SK-N-SH treated with all-trans-retinoic acid at 6 μM for 48 hours (cell line): ENCODE measurements around the gene NAPSA.

Source experiments
- ATAC-seq: fragments of 200-7000 bp; cut with Tn5 transposase; 3 replicates; pipeline ENCODE4 v1.9.1; 2020; ENCODE audit warnings: mild to moderate bottlenecking, moderate library complexity
- ARNTL ChIP-seq: fragments of 450-650 bp; formaldehyde crosslinking; IDR thresholded peaks from 2 replicates; pipeline ENCODE4 v1.5.0; 2020; ENCODE audit warnings: low read depth, mild to moderate bottlenecking, moderate library complexity, borderline replicate concordance
- BACH2 ChIP-seq: fragments of 250-450 bp; sonication (Bioruptor Pico); IDR thresholded peaks from 2 replicates; pipeline ENCODE4 v1.9.0; 2021; ENCODE audit warnings: mild to moderate bottlenecking, borderline replicate concordance
- CSDC2 ChIP-seq: fragments of 250-450 bp; sonication (Bioruptor Pico); IDR thresholded peaks from 2 replicates; pipeline ENCODE4 v1.5.0; 2020; ENCODE audit warnings: mild to moderate bottlenecking, moderate library complexity
- ESRRG ChIP-seq: fragments of 250-450 bp; sonication (Bioruptor Pico); IDR thresholded peaks from 2 replicates; pipeline ENCODE4 v1.6.1; 2021; ENCODE audit warnings: mild to moderate bottlenecking
- GLIS3 ChIP-seq: fragments of 250-450 bp; sonication (Bioruptor Pico); IDR thresholded peaks from 2 replicates; pipeline ENCODE4 v1.5.0; 2020; ENCODE audit warnings: mild to moderate bottlenecking, moderate library complexity
- OSR1 ChIP-seq: fragments of 250-450 bp; sonication (Bioruptor Pico); IDR thresholded peaks from 2 replicates; pipeline ENCODE4 v1.8.0; 2022; ENCODE audit warnings: moderate library complexity, mild to moderate bottlenecking, inconsistent platforms
- PPARA ChIP-seq: fragments of 250-450 bp; sonication (Bioruptor Pico); IDR thresholded peaks from 2 replicates; pipeline ENCODE4 v1.5.0; 2020; ENCODE audit warnings: mild to moderate bottlenecking, borderline replicate concordance
- RARB ChIP-seq: fragments of 250-450 bp; sonication (Bioruptor Pico); IDR thresholded peaks from 2 replicates; pipeline ENCODE4 v1.8.0; 2021; ENCODE audit warnings: mild to moderate bottlenecking, moderate library complexity
- SNAI2 ChIP-seq: fragments of 250-450 bp; sonication (Bioruptor Pico); IDR thresholded peaks from 2 replicates; pipeline ENCODE4 v1.5.0; 2020; ENCODE audit warnings: mild to moderate bottlenecking, moderate library complexity
- TCF4 ChIP-seq: fragments of 250-450 bp; sonication (Bioruptor Pico); IDR thresholded peaks from 2 replicates; pipeline ENCODE4 v1.8.0; 2021; ENCODE audit warnings: mild to moderate bottlenecking, moderate library complexity, borderline replicate concordance
- TOX ChIP-seq: fragments of 250-450 bp; sonication (Bioruptor Pico); IDR thresholded peaks from 2 replicates; pipeline ENCODE4 v1.8.0; 2021; ENCODE audit warnings: mild to moderate bottlenecking, moderate library complexity, borderline replicate concordance
- ZC3H10 ChIP-seq: fragments of 250-450 bp; sonication (Bioruptor Pico); IDR thresholded peaks from 2 replicates; pipeline ENCODE4 v1.5.1; 2021; ENCODE audit warnings: mild to moderate bottlenecking, moderate library complexity
- ZFP3 ChIP-seq: fragments of 250-450 bp; sonication (Bioruptor Pico); IDR thresholded peaks from 2 replicates; pipeline ENCODE4 v1.5.0; 2020; ENCODE audit warnings: mild to moderate bottlenecking, moderate library complexity
- ZFP30 ChIP-seq: fragments of 450-650 bp; formaldehyde crosslinking; IDR thresholded peaks from 2 replicates; pipeline ENCODE4 v1.5.0; 2022; ENCODE audit warnings: mild to moderate bottlenecking, moderate library complexity
- ZNF565 ChIP-seq: fragments of 450-650 bp; formaldehyde crosslinking; conservative IDR thresholded peaks from 2 replicates; pipeline ENCODE4 v1.5.0; 2020; ENCODE audit warnings: low read depth, mild to moderate bottlenecking, moderate library complexity
- ZNF70 ChIP-seq: fragments of 450-650 bp; formaldehyde crosslinking; IDR thresholded peaks from 2 replicates; pipeline ENCODE4 v1.5.0; 2020; ENCODE audit warnings: mild to moderate bottlenecking, moderate library complexity
- TF ChIP-seq, protein P1 (sequence below): fragments of 250-450 bp; sonication (Bioruptor Pico); IDR thresholded peaks from 2 replicates; pipeline ENCODE4 v1.8.0; 2020; ENCODE audit warnings: mild to moderate bottlenecking, moderate library complexity, borderline replicate concordance
- TF ChIP-seq, protein P2 (sequence below): fragments of 250-450 bp; sonication (Bioruptor Pico); IDR thresholded peaks from 2 replicates; pipeline ENCODE4 v1.5.0; 2020; ENCODE audit warnings: mild to moderate bottlenecking, moderate library complexity
- TF ChIP-seq, protein P3 (sequence below): fragments of 250-450 bp; sonication (Bioruptor Pico); IDR thresholded peaks from 2 replicates; pipeline ENCODE4 v1.5.1; 2021; ENCODE audit warnings: mild to moderate bottlenecking, moderate library complexity
- TF ChIP-seq, protein P4 (sequence below): fragments of 250-450 bp; sonication (Bioruptor Pico); IDR thresholded peaks from 2 replicates; pipeline ENCODE4 v1.8.0; 2021; ENCODE audit warnings: low read depth, mild to moderate bottlenecking, moderate library complexity, borderline replicate concordance
- TF ChIP-seq, protein P5 (sequence below): fragments of 250-450 bp; sonication (Bioruptor Pico); IDR thresholded peaks from 2 replicates; pipeline ENCODE4 v1.5.1; 2020; ENCODE audit warnings: low read depth, mild to moderate bottlenecking, moderate library complexity

NAPSA gene

DNA sequence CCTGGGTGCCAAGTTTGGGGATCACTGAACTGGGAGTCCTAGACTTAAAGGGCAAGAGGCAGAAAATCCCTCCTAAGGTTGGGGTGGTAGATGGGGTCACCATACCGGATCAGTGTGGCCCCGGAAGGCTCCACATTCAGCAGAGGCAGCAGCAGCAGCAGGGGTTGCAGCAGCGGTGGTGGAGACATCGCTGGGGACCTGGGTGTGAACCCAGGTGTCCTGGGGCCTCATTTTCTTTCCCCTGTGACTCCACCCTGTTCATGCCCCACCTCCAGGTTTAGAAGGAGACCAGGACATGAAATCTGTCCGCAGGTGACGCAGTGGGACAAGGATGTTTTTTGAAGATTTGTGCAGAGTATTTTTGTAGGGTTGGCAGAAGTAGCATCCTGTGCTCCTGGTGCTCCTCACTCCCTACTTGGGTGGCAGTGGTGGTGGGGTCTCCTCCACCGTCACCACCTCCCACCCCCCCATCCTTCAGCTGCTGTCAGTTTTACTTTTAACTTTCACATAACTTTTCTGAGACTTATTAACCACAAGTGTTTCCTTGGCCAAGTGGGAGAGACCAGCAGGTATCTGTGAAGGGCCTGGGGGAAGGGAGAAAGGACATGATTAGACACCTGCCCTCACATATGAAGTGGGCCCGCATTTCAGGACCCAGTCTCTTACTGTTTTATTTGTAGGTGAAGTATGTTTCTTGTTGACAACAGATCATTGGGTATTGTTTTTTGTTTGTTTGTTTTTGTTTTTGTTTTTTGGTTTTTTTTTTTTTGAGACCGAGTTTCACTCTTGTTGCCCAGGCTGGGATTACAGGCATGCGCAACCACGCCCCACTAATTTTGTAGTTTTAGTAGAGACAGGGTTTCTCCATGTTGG is at the start of gene NAPSA:
TSS of gene NAPSA (minus strand) at position 206 of the 873 bp plus-strand sequence. CDS start at position 188, 18 bp downstream.
- ATAC-seq, result no peak
- TF ChIP-seq GLIS3 (CRISPR knock-in tag) (no peak), ZC3H10 (CRISPR knock-in tag) (no peak), PPARA (CRISPR knock-in tag) (no peak), ZFP3 (no peak)

DNA sequence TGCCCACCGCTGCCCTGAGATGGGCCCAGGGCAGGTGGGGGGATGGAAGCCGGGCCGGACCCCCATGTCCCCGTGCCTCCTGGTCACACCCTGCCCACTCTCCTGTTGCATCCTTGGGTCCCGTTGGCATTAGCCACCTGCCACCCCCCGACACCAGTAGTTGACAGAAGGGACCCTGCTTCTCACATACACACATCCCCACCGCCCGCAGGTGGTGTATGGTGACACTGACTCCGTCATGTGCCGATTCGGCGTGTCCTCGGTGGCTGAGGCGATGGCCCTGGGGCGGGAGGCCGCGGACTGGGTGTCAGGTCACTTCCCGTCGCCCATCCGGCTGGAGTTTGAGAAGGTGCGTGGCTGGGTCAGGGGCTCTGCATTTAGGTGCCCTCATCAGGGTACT is 48.1 kb upstream of the NAPSA start:
- ATAC-seq, result no peak
- TF ChIP-seq, protein P1, sequence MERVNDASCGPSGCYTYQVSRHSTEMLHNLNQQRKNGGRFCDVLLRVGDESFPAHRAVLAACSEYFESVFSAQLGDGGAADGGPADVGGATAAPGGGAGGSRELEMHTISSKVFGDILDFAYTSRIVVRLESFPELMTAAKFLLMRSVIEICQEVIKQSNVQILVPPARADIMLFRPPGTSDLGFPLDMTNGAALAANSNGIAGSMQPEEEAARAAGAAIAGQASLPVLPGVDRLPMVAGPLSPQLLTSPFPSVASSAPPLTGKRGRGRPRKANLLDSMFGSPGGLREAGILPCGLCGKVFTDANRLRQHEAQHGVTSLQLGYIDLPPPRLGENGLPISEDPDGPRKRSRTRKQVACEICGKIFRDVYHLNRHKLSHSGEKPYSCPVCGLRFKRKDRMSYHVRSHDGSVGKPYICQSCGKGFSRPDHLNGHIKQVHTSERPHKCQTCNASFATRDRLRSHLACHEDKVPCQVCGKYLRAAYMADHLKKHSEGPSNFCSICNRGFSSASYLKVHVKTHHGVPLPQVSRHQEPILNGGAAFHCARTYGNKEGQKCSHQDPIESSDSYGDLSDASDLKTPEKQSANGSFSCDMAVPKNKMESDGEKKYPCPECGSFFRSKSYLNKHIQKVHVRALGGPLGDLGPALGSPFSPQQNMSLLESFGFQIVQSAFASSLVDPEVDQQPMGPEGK (CRISPR knock-in tag), result no peak
- TF ChIP-seq ZFP3 (no peak), BACH2 (CRISPR knock-in tag) (no peak), RARB (CRISPR knock-in tag) (no peak), ESRRG (CRISPR knock-in tag) (no peak), GLIS3 (CRISPR knock-in tag) (no peak), CSDC2 (no peak), TOX (no peak)
- TF ChIP-seq, protein P2, sequence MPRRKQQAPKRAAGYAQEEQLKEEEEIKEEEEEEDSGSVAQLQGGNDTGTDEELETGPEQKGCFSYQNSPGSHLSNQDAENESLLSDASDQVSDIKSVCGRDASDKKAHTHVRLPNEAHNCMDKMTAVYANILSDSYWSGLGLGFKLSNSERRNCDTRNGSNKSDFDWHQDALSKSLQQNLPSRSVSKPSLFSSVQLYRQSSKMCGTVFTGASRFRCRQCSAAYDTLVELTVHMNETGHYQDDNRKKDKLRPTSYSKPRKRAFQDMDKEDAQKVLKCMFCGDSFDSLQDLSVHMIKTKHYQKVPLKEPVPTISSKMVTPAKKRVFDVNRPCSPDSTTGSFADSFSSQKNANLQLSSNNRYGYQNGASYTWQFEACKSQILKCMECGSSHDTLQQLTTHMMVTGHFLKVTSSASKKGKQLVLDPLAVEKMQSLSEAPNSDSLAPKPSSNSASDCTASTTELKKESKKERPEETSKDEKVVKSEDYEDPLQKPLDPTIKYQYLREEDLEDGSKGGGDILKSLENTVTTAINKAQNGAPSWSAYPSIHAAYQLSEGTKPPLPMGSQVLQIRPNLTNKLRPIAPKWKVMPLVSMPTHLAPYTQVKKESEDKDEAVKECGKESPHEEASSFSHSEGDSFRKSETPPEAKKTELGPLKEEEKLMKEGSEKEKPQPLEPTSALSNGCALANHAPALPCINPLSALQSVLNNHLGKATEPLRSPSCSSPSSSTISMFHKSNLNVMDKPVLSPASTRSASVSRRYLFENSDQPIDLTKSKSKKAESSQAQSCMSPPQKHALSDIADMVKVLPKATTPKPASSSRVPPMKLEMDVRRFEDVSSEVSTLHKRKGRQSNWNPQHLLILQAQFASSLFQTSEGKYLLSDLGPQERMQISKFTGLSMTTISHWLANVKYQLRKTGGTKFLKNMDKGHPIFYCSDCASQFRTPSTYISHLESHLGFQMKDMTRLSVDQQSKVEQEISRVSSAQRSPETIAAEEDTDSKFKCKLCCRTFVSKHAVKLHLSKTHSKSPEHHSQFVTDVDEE (CRISPR knock-in tag), result no peak
- TF ChIP-seq, protein P3, sequence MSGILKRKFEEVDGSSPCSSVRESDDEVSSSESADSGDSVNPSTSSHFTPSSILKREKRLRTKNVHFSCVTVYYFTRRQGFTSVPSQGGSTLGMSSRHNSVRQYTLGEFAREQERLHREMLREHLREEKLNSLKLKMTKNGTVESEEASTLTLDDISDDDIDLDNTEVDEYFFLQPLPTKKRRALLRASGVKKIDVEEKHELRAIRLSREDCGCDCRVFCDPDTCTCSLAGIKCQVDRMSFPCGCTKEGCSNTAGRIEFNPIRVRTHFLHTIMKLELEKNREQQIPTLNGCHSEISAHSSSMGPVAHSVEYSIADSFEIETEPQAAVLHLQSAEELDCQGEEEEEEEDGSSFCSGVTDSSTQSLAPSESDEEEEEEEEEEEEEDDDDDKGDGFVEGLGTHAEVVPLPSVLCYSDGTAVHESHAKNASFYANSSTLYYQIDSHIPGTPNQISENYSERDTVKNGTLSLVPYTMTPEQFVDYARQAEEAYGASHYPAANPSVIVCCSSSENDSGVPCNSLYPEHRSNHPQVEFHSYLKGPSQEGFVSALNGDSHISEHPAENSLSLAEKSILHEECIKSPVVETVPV (CRISPR knock-in tag), result no peak

DNA sequence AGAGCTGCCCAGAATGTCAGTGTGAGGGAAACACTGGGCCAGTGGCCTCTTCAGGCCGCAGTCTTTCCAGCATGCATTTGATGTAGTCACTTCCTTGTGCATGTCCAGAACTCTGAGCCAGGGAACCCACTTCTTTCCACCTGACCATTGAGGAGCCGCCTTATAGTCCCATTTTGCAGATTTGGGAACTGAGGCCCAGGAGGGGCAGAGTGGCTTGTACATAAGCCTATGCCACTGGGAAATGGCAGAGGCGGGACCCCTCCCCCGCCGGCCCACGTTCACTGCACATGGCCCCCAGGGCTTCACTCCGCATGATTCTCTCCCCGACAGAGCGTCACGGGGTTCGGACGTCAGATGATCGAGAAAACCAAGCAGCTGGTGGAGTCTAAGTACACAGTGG is 47.7 kb upstream of the NAPSA start:
- ATAC-seq, result no peak
- TF ChIP-seq RARB (CRISPR knock-in tag) (no peak), TCF4 (no peak), CSDC2 (no peak), ARNTL (no peak), TOX (no peak), ZFP30 (no peak), OSR1 (CRISPR knock-in tag) (no peak), ZNF565 (no peak), BACH2 (CRISPR knock-in tag) (no peak)
- TF ChIP-seq, protein P1 (CRISPR knock-in tag), result no peak
- TF ChIP-seq, all 23 proteins: peak for 0

DNA sequence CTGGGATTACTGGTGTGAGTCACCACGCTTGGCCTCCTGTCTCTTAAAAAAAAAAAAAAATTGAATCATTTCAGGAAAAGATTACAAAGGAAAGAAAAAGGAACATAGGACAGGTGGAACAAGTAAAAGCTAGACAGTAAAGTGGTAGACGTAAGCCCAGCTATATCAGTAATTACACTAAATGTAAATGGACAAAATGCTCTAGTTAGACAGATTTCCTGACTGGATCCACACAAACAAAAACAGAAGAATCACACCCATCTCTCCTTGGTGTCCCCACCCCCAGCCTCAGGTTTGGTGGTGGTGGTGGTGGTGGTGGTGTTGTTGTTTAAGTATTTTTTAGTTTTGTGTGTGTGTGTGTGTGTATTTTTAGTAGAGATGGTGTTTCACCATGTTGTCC is 47.0 kb upstream of the NAPSA start:
- TF ChIP-seq ESRRG (CRISPR knock-in tag) (no peak), TCF4 (no peak), TOX (no peak), ZNF565 (no peak), CSDC2 (no peak), ARNTL (no peak), SNAI2 (CRISPR knock-in tag) (no peak), ZC3H10 (CRISPR knock-in tag) (no peak), PPARA (CRISPR knock-in tag) (no peak), OSR1 (CRISPR knock-in tag) (no peak), ZNF70 (CRISPR knock-in tag) (no peak), ZFP30 (no peak), ZFP3 (no peak)
- TF ChIP-seq, protein P3 (CRISPR knock-in tag), result no peak
- TF ChIP-seq, protein P4, sequence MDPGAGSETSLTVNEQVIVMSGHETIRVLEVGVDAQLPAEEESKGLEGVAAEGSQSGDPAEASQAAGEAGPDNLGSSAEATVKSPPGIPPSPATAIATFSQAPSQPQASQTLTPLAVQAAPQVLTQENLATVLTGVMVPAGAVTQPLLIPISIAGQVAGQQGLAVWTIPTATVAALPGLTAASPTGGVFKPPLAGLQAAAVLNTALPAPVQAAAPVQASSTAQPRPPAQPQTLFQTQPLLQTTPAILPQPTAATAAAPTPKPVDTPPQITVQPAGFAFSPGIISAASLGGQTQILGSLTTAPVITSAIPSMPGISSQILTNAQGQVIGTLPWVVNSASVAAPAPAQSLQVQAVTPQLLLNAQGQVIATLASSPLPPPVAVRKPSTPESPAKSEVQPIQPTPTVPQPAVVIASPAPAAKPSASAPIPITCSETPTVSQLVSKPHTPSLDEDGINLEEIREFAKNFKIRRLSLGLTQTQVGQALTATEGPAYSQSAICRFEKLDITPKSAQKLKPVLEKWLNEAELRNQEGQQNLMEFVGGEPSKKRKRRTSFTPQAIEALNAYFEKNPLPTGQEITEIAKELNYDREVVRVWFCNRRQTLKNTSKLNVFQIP, result no peak
- TF ChIP-seq, protein P5, sequence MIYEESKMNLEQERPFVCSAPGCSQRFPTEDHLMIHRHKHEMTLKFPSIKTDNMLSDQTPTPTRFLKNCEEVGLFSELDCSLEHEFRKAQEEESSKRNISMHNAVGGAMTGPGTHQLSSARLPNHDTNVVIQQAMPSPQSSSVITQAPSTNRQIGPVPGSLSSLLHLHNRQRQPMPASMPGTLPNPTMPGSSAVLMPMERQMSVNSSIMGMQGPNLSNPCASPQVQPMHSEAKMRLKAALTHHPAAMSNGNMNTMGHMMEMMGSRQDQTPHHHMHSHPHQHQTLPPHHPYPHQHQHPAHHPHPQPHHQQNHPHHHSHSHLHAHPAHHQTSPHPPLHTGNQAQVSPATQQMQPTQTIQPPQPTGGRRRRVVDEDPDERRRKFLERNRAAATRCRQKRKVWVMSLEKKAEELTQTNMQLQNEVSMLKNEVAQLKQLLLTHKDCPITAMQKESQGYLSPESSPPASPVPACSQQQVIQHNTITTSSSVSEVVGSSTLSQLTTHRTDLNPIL (CRISPR knock-in tag), result no peak
- ATAC-seq, result no peak
